GM21381 (cell line): Measurements from ENCODE around the gene CHRNA3.
"Not testable (repeated sequence)": the region's sequence is repeated elsewhere in the genome, so short reads cannot be mapped to it uniquely, and the experiment has no call there.

Experiments
- ATAC-seq: cut with Tn5 transposase; IDR thresholded peaks from one replicate; pipeline ENCODE4 v1.9.1; 2021; ENCODE audit warnings: mild to moderate bottlenecking, moderate library complexity; ENCODE audit not compliant: unreplicated experiment

The CHRNA3 gene

DNA sequence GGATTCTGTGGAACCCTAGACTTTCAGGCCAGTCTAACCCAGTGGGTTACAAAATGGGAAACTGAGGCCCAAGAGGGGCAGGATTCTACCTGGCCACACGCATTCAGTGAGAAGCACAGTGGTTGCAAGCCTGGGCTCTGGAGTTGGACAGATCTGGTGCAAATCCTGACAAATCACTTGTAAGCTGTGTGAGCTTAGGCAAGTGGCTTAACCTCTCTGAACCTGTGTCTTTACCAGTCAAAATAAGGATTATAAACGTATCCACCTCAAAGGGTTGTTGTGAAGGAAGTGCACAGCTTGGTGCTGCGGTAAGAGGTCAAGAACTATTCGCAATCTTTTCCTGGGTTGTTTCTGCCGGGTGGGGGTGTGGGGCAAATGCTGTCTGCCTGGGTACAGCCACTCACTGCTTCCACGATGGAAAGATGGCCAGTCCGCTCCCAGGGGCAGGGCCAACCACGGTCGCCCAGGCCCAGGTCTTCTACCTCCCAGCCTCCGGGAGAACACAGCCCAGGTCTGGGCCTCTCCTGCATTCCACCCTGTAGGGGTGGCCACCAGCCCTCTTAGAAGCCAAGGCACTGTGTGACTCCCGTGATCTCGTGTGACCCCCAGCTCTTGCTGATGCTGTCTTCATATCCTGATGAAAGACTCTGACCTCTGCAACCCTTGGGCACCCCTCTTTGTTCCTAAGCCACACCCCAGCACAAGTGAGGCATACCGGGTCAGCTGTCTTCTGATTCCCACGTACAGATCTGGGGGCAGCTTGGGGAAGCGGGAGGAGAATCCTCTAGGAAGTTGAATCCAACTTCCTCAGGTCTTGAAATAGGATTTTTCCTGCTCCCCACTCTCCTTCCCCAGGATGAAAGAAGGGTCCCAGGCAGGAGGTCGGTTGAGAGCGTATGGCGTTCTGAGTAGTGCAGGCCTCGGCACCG lies 1.5 kb downstream of the CHRNA3 start:
- ATAC-seq: no peak

DNA sequence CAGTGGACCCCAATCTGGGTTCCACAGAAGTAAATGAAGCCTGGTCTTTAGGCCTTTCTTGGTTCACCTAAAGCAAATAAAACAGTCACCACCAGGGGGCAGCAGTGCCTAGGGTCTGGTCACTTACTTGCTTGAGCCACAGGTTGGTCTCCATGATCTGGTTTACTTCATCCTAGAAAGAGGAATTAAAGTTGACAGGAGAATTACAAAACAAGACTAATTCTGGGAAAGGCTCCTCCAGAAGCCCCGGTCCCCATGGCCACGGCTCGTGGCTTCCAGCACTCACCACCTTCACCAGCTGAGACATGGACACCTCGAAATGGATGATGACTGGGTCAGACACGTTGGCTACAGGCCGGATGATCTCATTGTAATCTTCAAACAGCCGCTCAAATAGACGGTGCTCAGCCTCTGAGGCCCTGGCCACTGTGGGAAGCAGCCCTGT lies 2.3 kb downstream of the CHRNA3 start:
- no peak for ATAC-seq

DNA sequence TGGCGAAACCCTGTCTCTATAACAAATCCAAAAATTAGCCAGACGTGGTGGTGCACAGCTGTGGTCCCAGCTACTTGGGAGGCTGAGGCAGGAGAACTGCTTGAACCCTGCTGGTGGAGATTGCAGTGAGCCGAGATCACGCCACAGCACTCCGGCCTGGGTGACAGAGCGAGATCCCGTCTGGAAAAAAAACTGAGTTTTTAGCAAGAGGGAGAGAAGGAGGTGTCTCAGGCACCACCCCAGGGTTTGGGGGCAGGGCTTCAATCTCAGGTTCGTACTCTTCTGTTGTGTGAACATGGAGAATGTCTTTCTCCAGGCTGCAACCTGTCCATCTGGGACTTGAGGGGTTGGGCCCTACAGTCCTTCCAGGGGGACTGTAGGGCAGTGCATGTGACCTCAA lies 2.7 kb downstream of the CHRNA3 start:
- ATAC-seq: no peak

DNA sequence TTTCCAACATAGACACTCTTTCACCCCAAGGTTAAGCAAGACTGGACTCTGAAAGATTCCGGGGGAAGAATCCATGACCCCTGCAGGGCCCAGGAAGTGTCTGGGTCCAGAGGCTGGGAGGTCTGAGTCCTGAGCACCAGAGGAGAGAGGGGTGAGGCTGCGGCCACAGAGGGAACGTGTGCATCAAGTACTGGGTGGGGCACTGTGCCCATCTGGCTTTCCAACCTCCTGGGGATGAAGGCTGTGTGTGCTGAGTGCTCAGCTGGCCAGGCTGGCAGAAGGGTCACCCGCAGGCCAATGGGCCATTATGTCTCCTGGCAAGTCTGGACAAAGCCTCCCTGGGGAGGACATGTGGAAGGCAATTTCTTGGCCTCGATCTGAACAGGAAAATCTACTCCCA lies 3.3 kb downstream of the CHRNA3 start:
- no peak for ATAC-seq

DNA sequence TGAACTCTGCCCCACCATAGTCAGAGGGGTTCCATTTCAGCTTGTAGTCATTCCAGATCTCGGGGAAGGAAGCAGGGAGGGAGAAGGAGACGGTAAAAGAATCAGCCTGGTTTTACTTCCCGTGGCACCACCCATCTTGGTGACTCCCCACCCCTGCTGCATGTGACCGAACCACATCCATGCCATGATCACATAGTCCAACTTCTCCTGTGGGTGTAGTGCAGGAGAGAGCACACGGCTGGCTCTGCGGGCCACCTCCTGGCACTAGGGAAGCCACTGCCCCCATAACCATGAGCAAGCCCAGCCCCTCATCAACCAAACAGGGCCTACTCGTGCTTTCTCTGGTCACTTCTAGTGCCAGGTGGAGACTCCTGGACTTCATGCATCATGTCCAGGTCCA lies 3.7 kb downstream of the CHRNA3 start:
- no peak for ATAC-seq

DNA sequence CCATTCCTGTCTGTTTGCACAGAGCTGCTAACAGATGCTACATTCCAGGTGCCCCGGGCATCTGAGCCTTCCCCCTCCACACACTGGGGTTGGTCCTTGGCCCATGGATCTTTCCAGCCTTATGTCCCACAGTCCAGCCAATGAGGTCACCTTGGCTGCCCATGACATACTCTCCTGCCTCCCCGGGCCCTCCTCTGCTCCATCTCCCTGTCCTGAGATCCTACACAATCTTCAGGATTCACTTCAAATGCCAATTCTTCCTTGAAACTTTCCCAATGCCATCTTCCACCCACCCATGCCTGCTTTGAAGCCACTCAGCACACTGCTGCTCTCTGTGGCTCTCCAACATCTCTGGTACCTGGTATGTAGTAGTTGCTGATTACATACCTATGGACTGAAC lies 4.3 kb downstream of the CHRNA3 start:
- no peak for ATAC-seq

DNA sequence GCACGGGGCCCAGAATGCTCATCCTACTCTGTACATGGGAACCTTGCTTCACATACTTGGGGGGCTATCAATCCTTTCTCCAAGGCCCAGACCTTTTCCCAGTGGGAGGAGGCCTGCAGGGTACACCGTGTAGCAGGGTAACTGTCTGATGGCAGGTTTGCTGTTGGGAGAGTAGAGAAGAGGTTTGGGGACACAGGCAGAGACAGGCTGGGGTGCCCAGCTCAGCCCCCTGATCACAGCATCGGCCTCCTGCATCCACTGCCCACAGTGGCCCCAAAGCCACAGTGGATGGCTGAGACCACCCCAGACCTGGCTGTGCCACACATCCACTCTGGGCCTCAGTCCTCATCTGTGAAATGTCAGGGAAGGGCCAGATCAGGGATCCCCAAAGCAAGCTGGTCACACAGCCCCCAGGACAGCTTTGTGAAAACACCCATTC lies 5.6 kb downstream of the CHRNA3 start:
- ATAC-seq: no peak

DNA sequence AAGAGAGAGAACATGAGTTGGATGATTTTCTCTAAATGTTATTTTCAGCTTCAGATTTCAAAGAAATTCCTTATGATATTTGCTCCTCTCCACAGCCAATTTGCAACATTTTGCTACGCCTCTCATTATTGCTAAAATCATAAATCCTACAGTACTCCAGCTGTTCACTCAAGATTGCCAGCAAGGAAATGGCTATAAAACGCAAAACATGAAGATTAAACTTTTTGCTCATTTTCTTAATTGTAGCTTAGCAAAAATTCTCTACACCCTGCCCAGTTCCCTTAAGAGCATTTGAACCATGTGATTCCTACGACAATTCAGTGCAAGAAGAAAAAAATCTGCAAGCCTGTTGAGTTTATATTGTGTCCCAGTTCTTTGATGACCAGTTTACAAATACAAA lies 6.8 kb downstream of the CHRNA3 start:
- no peak for ATAC-seq

DNA sequence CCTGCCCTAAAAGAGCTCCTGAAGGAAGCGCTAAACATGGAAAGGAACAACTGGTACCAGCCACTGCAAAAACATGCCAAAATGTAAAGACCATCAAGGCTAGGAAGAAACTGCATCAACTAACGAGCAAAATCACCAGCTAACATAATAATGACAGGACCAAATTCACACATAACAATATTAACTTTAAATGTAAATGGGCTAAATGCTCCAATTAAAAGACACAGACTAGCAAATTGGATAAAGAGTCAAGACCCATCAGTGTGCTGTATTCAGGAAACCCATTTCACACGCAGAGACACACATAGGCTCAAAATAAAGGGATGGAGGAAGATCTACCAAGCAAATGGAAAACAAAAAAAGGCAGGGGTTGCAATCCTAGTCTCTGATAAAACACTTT lies 11.2 kb downstream of the CHRNA3 start:
- not testable (repeated sequence) for ATAC-seq

DNA sequence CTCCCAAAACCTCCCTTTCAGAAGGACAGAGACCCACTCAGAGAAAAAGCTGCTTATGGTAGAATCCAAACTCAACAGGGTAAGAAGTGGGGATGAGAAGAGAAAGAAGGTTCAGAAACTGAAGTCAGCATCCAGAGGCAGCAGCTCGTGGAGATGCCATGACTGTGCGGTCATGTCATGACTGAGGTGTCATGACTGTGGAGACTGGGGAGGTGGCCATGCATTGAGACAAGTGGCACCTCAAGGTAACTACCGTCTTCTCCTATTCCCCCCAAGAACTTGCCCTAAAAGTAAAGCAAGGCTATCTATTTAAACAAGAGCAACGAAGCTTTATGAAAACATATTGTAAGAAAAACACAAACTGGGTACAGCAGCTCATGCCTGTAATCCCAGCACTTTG lies 15.1 kb downstream of the CHRNA3 start:
- no peak for ATAC-seq

DNA sequence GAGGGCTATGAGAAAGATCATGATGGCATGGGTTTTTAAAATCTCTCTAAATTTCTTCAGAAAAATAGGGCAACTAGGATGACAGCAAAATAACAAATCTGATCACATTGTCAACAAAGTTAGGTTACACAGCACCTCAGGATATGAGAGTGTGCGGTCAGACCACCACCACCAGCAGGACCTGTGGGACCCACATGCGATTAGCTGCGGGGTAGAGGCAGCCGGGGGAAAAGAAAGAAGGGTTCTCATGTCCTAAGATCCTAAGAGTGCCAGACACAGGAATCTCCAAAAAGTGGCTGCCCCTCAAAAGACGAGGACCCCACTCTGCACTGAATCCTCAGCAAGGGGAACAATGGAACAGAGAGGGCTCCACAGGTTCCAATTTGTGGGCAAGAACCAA lies 15.6 kb downstream of the CHRNA3 start:
- no peak for ATAC-seq

DNA sequence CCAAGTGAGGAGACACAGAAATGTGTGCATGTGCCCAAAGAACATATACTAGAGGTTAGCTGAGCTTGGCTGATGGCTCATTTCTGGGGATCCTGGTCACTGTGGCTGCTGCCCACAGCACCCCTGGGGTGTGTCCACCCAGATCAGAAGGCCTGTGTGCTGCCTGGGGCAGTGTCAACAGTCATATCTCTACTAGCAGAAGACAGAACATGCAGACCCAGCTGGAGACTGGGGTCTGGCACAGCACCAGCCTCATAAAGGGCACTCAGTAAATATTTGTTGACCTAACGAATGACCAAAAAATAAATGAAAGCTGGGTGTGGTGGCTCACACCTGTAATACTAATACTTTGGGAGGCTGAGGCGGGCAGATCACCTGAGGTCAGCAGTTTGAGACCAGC lies 16.4 kb downstream of the CHRNA3 start:
- no peak for ATAC-seq

DNA sequence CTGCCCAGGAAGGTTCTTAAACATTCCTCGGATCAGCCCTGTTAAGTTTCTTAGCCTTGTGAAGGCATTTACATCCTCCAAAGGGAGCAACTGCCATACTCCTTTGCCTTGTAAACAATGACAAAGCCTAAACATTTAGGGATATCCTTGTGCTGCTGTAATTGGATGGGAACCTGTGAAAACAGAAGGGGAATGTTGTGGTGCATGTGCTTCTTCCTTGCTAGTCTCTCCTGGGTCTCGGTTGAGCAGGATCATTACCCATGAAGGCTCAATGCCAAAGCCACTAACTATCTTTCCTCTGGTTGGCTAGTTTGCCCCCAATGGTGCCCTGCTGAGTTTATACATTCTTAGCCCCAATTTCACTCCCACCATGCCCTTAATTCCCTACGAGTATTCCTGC lies 17.3 kb downstream of the CHRNA3 start:
- ATAC-seq: no peak

DNA sequence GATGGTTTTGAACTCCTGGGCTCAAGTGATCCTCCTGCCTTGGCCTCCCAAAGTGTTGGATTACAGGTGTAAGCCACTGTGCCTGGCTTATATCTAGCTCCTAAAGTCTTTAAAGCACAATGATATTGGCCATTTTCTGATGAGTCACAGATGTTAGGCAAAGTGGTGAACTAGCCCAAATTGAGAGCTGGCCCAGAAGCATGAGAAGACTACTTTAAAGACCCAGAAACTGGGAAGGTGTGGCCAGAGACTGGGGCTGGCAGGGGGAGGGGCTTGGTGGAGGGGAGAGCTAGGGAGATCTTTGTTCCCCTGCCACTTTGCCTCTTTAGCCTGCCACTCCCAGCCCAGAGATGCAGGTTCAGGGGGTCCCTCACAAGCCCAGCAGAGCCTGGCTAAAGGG lies 21.6 kb downstream of the CHRNA3 start:
- no peak for ATAC-seq

DNA sequence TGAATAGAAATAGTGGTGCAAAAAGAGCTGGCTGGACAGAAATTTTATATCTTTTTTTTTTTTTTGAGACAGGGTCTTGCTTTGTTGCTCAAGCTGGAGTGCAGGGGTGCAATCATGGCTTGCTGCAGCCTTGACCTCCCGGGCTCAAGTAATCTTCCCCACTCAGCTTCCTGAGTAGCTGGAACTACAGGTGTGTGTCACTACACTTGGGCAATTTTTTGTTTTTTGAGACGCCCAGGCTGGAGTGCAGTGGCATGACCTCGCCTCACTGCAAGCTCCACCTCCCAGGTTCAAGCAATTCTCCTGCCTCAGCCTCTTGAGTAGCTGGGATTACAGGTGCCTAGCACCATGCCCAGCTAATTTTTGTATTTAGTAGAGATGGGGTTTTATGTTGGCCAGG lies 22.4 kb downstream of the CHRNA3 start:
- ATAC-seq: no peak

DNA sequence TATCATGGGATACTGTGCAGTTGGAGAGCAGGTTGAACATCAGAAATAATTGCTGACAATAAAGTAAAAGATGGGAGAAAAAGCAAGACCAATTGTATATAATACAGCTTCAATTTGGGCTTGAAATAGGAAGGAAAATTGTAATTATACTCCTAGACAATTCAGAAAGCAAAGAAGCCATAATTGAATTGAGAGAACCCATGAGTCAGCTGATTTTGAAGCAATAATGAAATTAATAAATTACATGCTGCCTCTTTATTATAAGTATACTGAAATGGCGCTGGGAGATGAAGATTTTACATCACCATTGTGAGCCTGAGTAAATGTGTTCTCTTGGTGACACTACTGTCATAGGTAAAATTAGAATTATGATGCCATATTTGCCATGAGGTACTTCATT lies 23.2 kb downstream of the CHRNA3 start:
- ATAC-seq: no peak

DNA sequence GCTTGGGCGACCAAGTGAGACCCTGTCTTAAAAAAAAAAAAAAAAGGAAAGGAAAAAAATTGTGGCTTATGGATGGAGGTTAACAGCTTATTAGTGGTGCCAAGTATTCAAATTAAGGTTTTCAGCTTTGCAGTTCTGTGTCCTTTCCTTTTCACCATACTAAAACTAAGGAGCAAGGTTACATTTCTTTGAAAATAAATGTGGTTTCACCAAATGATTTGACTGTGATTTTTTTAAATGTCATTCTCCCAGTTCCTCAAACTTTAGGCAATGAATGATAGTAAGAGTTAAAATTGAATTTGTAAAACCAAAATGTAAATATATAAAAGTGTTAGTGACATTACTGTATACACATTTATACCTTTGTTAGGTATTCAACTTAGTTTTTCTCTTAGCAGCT lies 45.9 kb downstream of the CHRNA3 start:
- no peak for ATAC-seq

DNA sequence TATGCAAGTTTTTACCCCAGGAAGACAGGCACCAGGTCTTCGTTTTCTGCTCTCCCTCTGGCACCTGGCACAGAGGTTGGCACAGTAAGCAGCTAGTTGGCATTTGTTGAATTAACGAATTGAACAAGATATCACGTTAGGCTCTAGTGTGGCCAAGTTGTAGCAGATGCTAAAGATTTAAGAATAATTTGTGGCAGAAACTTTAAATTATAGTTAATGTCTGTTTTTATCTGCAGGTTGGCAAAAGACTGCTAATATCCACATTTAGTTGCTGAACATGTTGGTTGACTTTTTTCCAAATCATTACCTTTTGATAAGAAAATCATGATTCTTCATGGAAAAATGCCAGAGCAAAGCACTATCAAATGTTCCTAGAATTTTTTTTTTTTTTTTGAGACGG lies 47.4 kb downstream of the CHRNA3 start:
- no peak for ATAC-seq

DNA sequence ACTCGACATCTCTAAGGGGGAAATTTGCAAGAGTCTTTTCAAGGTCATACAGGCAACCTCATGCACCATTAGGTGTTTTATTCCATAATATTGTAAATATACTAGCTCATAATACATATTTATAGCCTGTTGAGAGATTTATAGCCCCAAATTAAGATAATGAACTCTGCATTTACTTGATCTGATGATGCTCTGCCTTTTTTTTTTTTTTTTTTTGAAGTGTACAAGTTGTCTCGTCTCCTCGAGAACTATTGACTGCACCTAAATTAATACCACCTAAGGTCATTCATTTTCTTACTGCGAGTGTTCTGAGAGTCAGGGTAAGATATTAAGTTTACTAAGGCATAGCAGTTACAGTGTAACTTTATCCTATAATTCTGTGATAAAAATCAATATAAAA lies 49.4 kb downstream of the CHRNA3 start:
- ATAC-seq: no peak

DNA sequence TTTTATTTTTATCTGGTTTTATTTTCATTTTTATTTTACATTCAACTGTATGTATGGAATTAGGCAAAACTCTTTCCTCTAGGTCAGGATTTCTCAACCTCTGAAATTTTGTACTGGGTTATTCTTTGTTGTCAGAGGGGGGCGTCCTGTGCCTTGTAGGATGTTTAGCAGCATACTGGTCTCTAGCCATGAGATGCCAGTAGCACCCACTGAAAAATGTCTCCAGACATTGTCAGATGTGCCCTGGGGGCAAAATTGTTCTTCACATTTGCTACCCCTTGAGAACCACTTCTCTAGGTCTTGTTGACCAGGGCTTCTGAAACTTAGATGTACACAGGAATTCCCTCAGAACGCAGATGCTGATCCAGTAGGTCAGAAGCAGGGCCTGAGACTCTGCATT lies 50.1 kb downstream of the CHRNA3 start:
- no peak for ATAC-seq

DNA sequence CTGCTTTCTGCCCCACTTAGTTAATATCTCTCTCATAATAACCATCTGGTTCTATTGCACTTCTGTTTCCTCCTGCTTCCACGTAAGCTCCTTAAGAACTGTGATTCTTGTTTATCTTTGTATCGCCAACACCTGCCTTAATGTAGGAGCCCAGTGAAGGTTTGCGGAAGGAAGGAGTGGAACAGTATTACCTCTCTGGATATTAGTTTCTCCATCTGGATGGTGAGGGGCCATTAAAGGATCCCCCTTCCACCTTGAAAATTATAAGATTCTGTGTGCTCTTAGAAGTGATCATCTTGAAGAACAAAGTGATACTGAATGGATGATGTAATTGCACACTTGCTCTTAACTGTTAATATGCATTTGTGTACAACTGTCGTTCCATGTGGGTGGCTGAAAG lies 53.3 kb downstream of the CHRNA3 start:
- ATAC-seq: no peak

DNA sequence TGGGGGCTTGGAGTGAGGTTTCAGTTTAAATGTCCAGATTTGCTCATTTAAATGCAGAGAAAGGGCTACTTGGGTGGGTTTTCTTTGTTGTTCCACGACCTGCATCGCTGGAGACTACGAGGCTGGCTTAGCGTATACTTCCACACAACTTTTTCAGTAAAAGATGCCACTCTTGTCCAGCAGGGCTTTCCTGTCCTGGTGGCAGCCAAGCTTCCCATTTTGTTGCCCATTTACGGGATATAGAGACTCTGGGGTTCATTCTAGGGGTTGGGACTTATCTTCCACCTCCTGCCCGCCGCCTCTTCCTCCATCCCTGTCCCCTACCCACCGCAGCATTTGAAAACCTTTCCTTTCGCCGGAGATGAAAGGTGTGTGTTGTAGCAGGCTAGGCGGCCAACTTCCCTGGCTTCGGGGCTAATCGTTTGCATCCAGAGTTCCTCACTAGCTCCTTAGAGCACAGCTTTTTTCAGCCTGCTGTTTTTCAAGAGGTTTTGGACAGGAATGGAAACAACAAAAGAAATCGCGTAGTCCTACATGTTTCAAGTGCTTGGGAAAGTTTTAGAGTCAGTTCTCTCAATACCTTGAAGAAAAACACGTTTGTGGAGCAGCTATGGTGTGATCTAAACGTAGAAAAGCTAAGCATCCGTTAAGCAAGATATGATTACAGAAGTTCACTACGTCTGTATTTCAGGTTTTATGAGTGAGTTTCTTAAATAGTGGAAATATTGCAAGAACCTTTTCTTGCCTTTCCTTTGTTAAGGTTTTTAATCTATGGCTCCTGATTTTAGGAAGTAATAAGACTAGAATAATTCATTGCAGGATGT lies 54.6 kb downstream of the CHRNA3 start:
- peak; percentile 19 for ATAC-seq
